ENCODE results near the gene NUDT21. TPM values are rescaled to one million over a fixed set of nuclear protein-coding genes. Genes with fewer than 3 reads are reported as not detected.
"Not testable (repeated sequence)": the region's sequence is repeated elsewhere in the genome, so short reads cannot be mapped to it uniquely, and the experiment has no call there.

The NUDT21 gene
- polyA plus RNA-seq, 3 donors = 117 to 129 (median 123) TPM

DNA sequence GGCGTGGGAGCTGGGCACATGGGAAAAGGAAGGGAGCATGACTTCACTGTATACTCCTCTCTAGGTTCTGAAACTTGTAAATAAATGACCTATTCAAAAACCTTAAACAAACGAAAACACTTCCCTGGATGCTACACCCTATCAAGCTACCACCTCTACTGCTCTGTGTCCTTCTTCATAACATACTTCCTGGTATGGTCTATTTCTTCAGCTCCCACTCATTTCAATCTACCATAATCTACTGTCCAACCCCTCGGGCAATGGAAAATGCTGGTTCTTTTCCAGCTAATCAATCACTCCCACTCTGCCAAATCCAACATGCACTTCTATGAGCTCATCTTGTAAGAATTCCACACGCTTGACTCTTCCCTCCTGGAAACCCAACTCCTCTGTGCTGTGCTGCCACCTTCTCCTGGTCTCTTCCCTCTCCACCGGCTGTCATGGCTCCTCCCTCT, 68.2 kb downstream of the NUDT21 start:
- DNase-seq = no peak

DNA sequence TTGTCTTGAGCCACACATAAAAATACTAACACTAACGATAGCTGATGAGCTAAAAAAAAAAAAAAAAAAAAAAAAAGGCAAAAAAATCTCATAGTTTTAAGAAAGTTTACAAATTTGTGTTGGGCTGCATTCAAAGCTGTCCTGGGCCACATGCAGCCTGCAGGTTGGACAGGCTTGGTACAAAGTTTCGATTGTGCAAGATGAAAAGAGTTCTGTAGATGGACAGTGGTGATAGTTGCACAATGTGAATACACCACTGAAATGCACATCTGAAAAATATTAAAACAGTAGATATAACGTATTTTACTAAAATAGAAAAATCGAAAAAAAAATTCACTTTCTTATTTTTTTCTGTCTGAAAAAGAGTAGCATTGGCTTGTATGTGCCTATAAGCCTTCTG, 68.7 kb downstream of the NUDT21 start:
- DNase-seq = no peak

DNA sequence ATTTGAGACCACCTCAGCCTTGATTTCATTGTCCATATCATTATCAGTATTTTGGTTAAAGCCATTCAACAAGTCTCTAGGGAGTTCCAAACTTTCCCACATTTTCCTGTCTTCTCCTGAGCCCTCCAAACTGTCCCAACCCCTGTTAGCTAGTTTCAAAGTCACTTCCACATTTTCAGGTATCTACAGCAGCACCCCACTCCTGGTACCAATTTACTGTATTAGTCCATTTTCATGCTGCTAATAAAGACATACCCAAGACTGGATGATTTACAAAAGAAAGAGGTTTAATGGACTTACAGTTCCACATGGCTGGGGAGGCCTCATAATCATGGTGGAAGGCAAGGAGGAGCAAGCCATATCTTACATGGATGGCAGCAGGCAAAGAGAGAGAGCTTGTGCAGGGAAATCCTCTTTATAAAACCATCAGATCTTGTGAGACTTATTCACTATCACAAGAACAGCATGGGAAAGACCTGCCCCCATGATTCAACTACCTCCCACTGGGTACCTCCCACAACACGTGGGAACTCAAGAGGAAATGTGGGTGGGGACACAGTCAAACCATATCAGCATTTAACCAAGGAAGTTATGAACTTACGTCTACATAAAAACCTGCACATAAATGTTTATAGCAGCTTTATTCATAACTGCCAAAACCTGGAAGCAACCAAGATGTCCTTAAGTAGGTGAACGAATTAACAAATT, 70.2 kb downstream of the NUDT21 start:
- DNase-seq = not testable (repeated sequence)

Other genes with a start within 250 kb of the NUDT21 start
- 100 to 1,000 TPM; 121 to 138 (median 136) TPM for gene AMFR, start 25.8 kb downstream of the NUDT21 start, polyA plus RNA-seq (ENCODE audit: insufficient read length in 3 of 3)
- 10 to 100 TPM; 34.7 to 42.1 (median 39.8) TPM for gene OGFOD1, start 222 bp upstream of the NUDT21 start, polyA plus RNA-seq (ENCODE audit: insufficient read length in 3 of 3)
- 100 to 1,000 TPM in 1 of 3 donors, 10 to 100 TPM in 2; 67.3 to 114 (median 97.6) TPM for gene BBS2, start 68.7 kb upstream of the NUDT21 start, polyA plus RNA-seq (ENCODE audit: insufficient read length in 3 of 3)
- not detected for gene MT4, start 113.7 kb upstream of the NUDT21 start, polyA plus RNA-seq (ENCODE audit: insufficient read length in 3 of 3)
- gene MT3, start 138.2 kb upstream of the NUDT21 start, polyA plus RNA-seq (ENCODE audit: insufficient read length in 3 of 3) = 1 to 10 TPM in 2 of 3 donors, not detected in 1; 1.9 to 2.5 TPM
- gene MT2A, start 157.3 kb upstream of the NUDT21 start, polyA plus RNA-seq (ENCODE audit: insufficient read length in 3 of 3) = 10 to 100 TPM; 26.6 to 27.3 (median 26.9) TPM
- 10 to 100 TPM; 18.0 to 44.4 (median 23.6) TPM for gene MT1E, start 174.4 kb upstream of the NUDT21 start, polyA plus RNA-seq (ENCODE audit: insufficient read length in 3 of 3)
- under 1 TPM in 1 of 3 donors, not detected in 2; 0.26 TPM for gene MT1M, start 181.3 kb upstream of the NUDT21 start, polyA plus RNA-seq (ENCODE audit: insufficient read length in 3 of 3)
- not detected for gene MT1A, start 187.3 kb upstream of the NUDT21 start, polyA plus RNA-seq (ENCODE audit: insufficient read length in 3 of 3)
- gene MT1B, start 200.6 kb upstream of the NUDT21 start, polyA plus RNA-seq (ENCODE audit: insufficient read length in 3 of 3) = not detected
- 10 to 100 TPM; 53.1 to 66.4 (median 65.7) TPM for gene MT1F, start 206.6 kb upstream of the NUDT21 start, polyA plus RNA-seq (ENCODE audit: insufficient read length in 3 of 3)
- gene MT1G, start 216.7 kb upstream of the NUDT21 start, polyA plus RNA-seq (ENCODE audit: insufficient read length in 3 of 3) = 10 to 100 TPM; 30.1 to 89.3 (median 51.8) TPM
- gene MT1H, start 218.5 kb upstream of the NUDT21 start, polyA plus RNA-seq (ENCODE audit: insufficient read length in 3 of 3) = 10 to 100 TPM in 2 of 3 donors, 1 to 10 TPM in 1; 5.8 to 27.8 (median 18.4) TPM
- gene MT1X, start 231.1 kb upstream of the NUDT21 start, polyA plus RNA-seq (ENCODE audit: insufficient read length in 3 of 3) = 10 to 100 TPM; 23.6 to 30.3 (median 28.1) TPM

Data from renal pelvis (tissue), 4 donors.